Heart left ventricle (tissue), 16 donors: Measurements from ENCODE around the gene SEPTIN5. TPM values are rescaled to one million over a fixed set of nuclear protein-coding genes. Genes with fewer than 3 reads are reported as not detected.

Experiments
- ATAC-seq, 4 donors: fragments of 200-7000 bp; cut with Tn5 transposase; one replicate each; pipeline ENCODE4 v1.9.1; 2020 to 2022; ENCODE audit warnings: moderate library complexity in 4 of 4, mild to moderate bottlenecking in 3 of 4, moderate number of reproducible peaks in 1 of 4
- DNase-seq, 5 donors: peaks; one replicate each; pipeline ENCODE4 v3.0.0-alpha.2; 2020
- H3K27ac ChIP-seq, 12 donors: fragments of 200-600 bp; sonication (generic) in 4 of 12; one replicate each; pipeline versions ENCODE4 v1.5.0 to v1.8.0; 2016 to 2022; ENCODE audit warnings: mild to moderate bottlenecking in 2 of 12
- H3K27me3 ChIP-seq, 9 donors: fragments of 200-600 bp; sonication (generic) in 2 of 9; one replicate each; pipeline versions ENCODE4 v1.5.1 to v1.8.0; 2016 to 2022; ENCODE audit warnings: mild to moderate bottlenecking in 3 of 9
- H3K36me3 ChIP-seq, 9 donors: fragments of 200-600 bp; sonication (generic) in 2 of 9; one replicate each; pipeline versions ENCODE4 v1.5.0 to v1.8.0; 2018 to 2022; ENCODE audit warnings: mild to moderate bottlenecking in 2 of 9
- H3K4me1 ChIP-seq, 12 donors: fragments of 200-600 bp; sonication (generic) in 4 of 12; one replicate each; pipeline versions ENCODE4 v1.5.0 to v1.8.0; 2016 to 2022; ENCODE audit warnings: mild to moderate bottlenecking in 3 of 12
- H3K4me3 ChIP-seq, 12 donors: fragments of 200-600 bp; sonication (generic) in 4 of 12; one replicate each; pipeline versions ENCODE4 v1.5.0 to v1.8.0; 2017 to 2022; ENCODE audit warnings: mild to moderate bottlenecking in 9 of 12, moderate library complexity in 4 of 12
- H3K9me3 ChIP-seq, 12 donors: fragments of 200-600 bp; sonication (generic) in 4 of 12; one replicate each; pipeline versions ENCODE4 v1.5.0 to v1.8.0; 2016 to 2022; ENCODE audit warnings: mild to moderate bottlenecking in 1 of 12
- POLR2A ChIP-seq, 2 donors: fragments of 450-650 bp; IDR thresholded peaks; one replicate each; pipeline ENCODE4 v1.6.1; 2017; ENCODE audit warnings: antibody characterized with exemption in 2 of 2, mild to moderate bottlenecking in 2 of 2, moderate library complexity in 2 of 2
- WGBS, 4 donors: extraction: QIAGEN DNeasy Blood & Tissue Kit in 2 of 4; methylation state at CpG; one replicate each; pipeline versions ENCODE4 v1.1.5 to v1.1.7; 2013 to 2018; 5-methylcytosine and 5-hydroxymethylcytosine counted together
- intact Hi-C, 10 donors: fragments of 100-400 bp; cut with DNase I; formaldehyde crosslinking; loops; one replicate each; pipeline versions ENCODE4 v1.11.1 to v1.14.2; 2022
- polyA plus RNA-seq, 2 donors: library from polyadenylated mRNA; stranded (reverse); fragments of 200-250 nt; gene quantifications; one replicate each; pipeline ENCODE4 v1.2.3, GENCODE V29; 2013
- total RNA-seq, 9 donors: library from RNA; depleted of rRNA in 2 of 9; stranded (reverse); fragments of >200 nt in 2 of 9; fragmentation: NEBNext Ultra II Directional in 3 of 9; extraction: Animal tissue kit (Norgen Biotek cat#: 25700) in 3 of 9; gene quantifications; one replicate each; pipeline versions ENCODE4 v1.1.0 to v1.2.4, GENCODE V29; 2016 to 2023
- TF ChIP-seq, protein P1 (sequence below), 12 donors: fragments of 200-600 bp; sonication (generic) in 4 of 12; IDR thresholded peaks; one replicate each; pipeline versions ENCODE4 v1.5.0 to v1.8.0; 2018 to 2022; ENCODE audit warnings: antibody characterized with exemption in 12 of 12, mild to moderate bottlenecking in 5 of 12
- donor health status: ischemic (EF 13 %, LVEDD 7.1; RV severe dilation, severe dysfunction).
- donor health status: healthy with polysubstance abuse.
- donor health status: DM: no; HTN: yes; CAD: no.
- donor health status: DM: no; HTN: no; CAD: no.
- donor health status: ischemic (EF 25% LVEDD 6.9; RV normal size, moderate dysfunction).
- donor health status: ischemic (EF 25% LVEDD 5.7; RV mildly dilated, moderate dysfunction).
- donor health status: healthy.
- donor health status: DM: yes; HTN: yes; CAD: no.
- donor health status: ischemic (EF 35%, LVEDD 5.7; RV mildly dilated, moderate dysfunction).
- donor health status: nonischemic (EF 11% LVEDD 7.7; RV severe dilation, severe dysfunction).
- donor health status: DM: yes; HTN: yes; CAD: no.
- donor health status: PGD.
- donor health status: ischemic (EF 29% LVEDD 5.4; RV normal size, mild dysfunction).
- donor health status: nonischemic (EF 23%, LVEDD 6.1; RV moderate dilation, normal function).

Gene SEPTIN5
- total and polyA plus RNA-seq, 11 donors: 75.7 to 272 (median 127) TPM

DNA sequence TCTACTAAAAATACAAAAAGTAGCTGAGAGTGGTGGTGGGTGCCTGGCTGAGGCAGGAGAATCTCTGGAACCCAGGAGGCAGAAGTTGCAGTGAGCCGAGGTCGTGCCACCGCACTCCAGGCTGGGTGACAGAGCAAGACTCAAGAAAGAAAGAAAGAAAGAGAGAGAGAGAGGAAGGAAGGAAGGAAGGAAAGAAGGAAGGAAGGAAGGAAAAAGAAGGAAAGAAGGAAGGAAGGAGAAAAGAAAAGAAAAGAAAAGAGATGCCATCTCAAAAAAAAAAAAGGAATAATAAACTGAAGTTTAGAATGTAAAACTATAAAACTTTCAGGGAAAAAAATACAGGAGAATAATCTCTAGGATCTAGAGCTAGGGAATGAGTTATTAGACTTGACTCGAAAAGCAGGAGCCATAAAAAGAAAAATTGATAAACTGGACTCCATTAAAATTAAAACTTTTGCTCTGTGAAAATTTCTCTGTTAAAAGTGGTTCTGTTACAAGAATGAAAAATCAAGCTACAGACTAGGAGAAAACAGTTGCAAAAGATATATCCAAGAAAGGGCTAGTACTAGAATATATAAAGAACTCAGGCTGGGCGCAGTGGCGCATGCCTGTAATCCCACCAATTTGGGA is 13.4 kb upstream of the SEPTIN5 start:
- DNase-seq (peak in 1 of 5 donors; percentile 2), ATAC-seq (no peak)
- Histone ChIP-seq H3K27ac (no peak overlapping the region), H3K9me3 (no peaks in the 10 kb centered on the region), H3K27me3 (peaks cover 0 to 22% (median 2%) of the 10 kb centered on the region in 9 donors), H3K36me3 (no peaks in the 10 kb centered on the region), H3K4me1 (no peaks in the 10 kb centered on the region), H3K4me3 (no peak overlapping the region)
- no peak for TF ChIP-seq POLR2A (IDR thresholded peaks at IDR 0.05)
- TF ChIP-seq, protein P1, sequence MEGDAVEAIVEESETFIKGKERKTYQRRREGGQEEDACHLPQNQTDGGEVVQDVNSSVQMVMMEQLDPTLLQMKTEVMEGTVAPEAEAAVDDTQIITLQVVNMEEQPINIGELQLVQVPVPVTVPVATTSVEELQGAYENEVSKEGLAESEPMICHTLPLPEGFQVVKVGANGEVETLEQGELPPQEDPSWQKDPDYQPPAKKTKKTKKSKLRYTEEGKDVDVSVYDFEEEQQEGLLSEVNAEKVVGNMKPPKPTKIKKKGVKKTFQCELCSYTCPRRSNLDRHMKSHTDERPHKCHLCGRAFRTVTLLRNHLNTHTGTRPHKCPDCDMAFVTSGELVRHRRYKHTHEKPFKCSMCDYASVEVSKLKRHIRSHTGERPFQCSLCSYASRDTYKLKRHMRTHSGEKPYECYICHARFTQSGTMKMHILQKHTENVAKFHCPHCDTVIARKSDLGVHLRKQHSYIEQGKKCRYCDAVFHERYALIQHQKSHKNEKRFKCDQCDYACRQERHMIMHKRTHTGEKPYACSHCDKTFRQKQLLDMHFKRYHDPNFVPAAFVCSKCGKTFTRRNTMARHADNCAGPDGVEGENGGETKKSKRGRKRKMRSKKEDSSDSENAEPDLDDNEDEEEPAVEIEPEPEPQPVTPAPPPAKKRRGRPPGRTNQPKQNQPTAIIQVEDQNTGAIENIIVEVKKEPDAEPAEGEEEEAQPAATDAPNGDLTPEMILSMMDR (IDR thresholded peaks at IDR 0.05): no peak
- intact Hi-C loops: no loop called here
- 88 to 95% (median 92%) methylated on average over 6 of the region's 6 CpGs for WGBS, 4 donors

DNA sequence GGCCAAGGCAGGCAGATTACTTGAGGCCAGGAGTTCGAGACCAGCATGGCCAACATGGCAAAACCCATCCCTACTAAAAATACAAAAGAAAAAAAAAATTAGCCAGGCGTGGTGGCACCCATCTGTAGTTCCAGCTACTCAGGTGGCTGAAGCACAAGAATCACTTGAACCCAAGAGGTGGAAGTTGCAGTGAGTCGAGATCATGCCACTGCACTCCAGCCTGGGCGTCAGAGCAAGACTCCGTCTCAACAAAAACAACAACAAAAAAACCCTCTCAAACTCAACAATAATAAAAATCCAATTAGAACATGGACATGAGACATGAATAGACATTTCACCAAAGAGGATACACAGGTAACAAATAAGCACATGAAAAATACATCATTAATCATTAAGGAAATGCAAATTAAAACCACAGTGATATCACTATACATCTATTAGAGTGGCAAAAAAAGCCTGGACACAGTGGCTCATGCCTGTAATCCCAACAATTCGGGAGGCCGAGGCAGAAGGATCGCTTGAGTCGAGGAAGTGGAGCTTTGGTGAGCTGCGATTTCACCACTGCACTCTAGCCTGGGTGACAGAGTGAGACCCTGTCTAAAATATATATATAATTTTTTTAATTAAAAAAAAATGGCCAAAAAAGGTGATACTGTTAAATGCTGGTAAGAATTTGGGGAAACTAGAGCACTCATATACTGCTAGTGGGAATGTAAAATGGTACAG is 12.7 kb upstream of the SEPTIN5 start:
- 81 to 85% (median 84%) methylated on average over 10 of the region's 10 CpGs for WGBS, 4 donors
- H3K9me3 ChIP-seq: no peaks in the 10 kb centered on the region
- no peak overlapping the region for H3K4me3 ChIP-seq
- intact Hi-C loops: no loop called here
- ATAC-seq (no peak), DNase-seq (peak in 1 of 5 donors; percentile 3)
- H3K4me1 ChIP-seq: no peaks in the 10 kb centered on the region
- no peak overlapping the region for H3K27ac ChIP-seq
- TF ChIP-seq, protein P1 (IDR thresholded peaks at IDR 0.05): no peak
- no peak for TF ChIP-seq POLR2A (IDR thresholded peaks at IDR 0.05)
- peaks cover 0 to 22% (median 2%) of the 10 kb centered on the region in 9 donors for H3K27me3 ChIP-seq
- H3K36me3 ChIP-seq: no peaks in the 10 kb centered on the region

DNA sequence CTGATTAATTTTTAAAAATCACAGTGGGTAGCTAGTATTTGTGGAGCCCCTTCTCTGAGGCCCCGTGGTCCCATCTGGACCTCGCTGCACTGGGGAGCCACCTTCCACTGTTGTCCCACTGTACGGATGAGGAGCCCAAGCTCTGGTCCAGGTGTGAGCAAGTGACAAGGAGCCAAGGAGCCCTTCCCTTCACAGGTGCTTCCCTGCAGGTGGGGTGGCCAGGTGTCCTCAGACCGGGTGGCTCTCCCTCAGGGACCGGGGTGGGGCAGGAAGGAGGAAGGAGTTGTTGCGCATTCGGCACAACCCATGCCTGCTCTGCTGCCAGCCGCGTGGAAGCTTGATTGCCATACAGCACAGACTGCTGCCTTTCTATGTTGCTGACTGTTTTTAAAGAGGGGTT is 10.4 kb upstream of the SEPTIN5 start:
- DNase-seq (peak in 1 of 5 donors; percentile 14), ATAC-seq (no peak)
- TF ChIP-seq, protein P1 (IDR thresholded peaks at IDR 0.05): no peak
- TF ChIP-seq POLR2A (IDR thresholded peaks at IDR 0.05): no peak
- Histone ChIP-seq H3K27me3 (peaks cover 0 to 22% (median 2%) of the 10 kb centered on the region in 9 donors), H3K9me3 (no peaks in the 10 kb centered on the region), H3K4me3 (no peak overlapping the region), H3K36me3 (no peaks in the 10 kb centered on the region), H3K27ac (no peak overlapping the region), H3K4me1 (peaks cover 0 to 7% (median 0%) of the 10 kb centered on the region in 12 donors)
- 68 to 80% (median 73%) methylated on average over 9 of the region's 9 CpGs for WGBS, 4 donors
- intact Hi-C loops: no loop called here

DNA sequence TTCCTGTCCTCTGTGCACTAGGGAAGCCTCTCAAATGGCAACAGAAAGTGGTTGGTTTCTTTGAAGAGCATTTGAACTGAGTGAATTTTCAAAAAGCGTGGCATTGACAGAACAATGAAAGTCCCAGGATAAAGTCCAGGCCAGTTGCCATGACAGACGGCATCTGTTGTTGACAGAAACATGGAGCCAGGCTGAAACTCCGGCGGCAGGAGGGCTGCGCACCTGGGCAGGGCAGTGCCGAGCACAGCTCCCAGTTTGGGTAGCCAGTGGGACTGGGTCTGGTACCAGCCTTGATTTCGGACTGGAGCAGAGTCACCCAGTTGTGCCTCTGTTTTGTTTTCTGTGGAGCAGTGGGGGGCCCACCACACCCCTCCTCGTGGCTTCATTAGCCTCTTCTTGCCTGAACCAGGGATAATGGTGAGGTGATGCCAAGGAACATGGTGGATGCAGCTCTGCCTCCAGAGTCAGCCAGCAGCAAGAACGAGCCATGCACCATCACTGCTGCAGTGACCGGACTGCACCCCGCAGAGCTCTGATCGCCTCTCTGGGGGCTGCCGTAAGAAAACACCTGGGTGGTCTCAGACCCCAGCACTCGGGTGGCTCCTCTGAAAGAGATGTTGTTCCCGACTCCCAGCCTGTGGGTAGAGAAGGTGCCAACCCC is 9.8 kb upstream of the SEPTIN5 start:
- TF ChIP-seq, protein P1 (IDR thresholded peaks at IDR 0.05): no peak
- no peak for TF ChIP-seq POLR2A (IDR thresholded peaks at IDR 0.05)
- Histone ChIP-seq H3K27ac (no peak overlapping the region), H3K4me1 (peaks cover 0 to 12% (median 0%) of the 10 kb centered on the region in 12 donors), H3K4me3 (no peak overlapping the region), H3K27me3 (peaks cover 0 to 22% (median 2%) of the 10 kb centered on the region in 9 donors), H3K36me3 (no peaks in the 10 kb centered on the region), H3K9me3 (no peaks in the 10 kb centered on the region)
- ATAC-seq (no peak), DNase-seq (peak in 1 of 5 donors; percentile 9)
- 81 to 89% (median 83%) methylated on average over 12 to 15 of the region's 15 CpGs for WGBS, 4 donors
- intact Hi-C loops: no loop called here
